ENCODE measurements around the gene TBC1D22A. TPM values are rescaled to one million over a fixed set of nuclear protein-coding genes. Genes with fewer than 3 reads are reported as not detected.

Gene TBC1D22A
- total and polyA plus RNA-seq, 2 donors (not counting 3 experiments of a cell fraction or from before 2014, with no cell fraction given): 26.1 to 32.4 TPM

DNA sequence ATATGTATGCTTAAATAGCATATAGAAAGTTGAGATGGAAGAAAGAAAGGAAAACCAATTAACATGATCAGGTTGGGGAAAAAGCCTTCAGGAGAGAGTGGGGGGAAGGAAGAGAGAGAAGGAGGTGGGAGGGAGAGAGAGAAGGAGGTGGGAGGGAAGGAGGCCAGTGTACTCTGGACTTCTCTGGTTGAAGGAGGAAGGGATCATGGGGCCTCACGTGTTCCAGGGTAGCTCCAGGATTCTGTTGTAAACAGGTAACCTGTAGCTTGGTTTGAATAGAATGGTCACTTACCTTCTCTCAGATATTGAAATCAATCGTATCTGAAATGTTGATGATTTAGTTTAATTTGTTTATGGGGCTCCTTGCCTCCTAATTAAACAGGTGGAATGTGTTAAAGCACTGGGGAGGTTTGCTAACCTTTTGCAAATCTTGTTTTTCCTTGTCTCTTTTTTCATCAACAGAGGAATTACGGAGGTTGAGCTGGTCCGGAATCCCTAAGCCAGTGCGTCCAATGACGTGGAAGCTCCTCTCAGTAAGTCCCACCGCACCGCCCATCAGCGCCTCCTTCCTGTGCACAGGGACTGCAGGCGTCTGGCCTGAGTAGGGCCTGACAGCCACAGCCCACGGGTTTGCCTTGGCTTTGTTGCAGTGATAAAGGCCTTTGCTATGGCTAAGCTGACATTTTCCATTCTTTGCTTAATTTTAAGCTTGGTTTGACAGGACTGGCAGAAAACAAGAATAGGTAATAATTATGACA is 115.9 kb downstream of the TBC1D22A start:
- Histone ChIP-seq H3K4me3 (replicated peaks in 1 of 3; ENCODE audit: insufficient read depth in 1 of 3, low read depth in 1 of 3, low read length in 3 of 3) (no peak overlapping the region), H3K36me3 (ENCODE audit: control insufficient read depth in 2 of 2, extremely low read depth in 1 of 2, insufficient read depth in 2 of 2, low read length in 2 of 2) (no peaks in the 10 kb centered on the region), H3K4me2 (ENCODE audit: insufficient read depth, low read length) (no peak overlapping the region), H3K79me2 (ENCODE audit: control insufficient read depth, insufficient read depth, low read length) (no peaks in the 10 kb centered on the region), H3K9ac (replicated peaks; ENCODE audit: extremely low read depth, insufficient read depth, low read length) (no peak overlapping the region), H3K9me1 (replicated peaks; ENCODE audit: control insufficient read depth, extremely low read depth, insufficient read depth, low read length) (no peaks in the 10 kb centered on the region), H3K4me1 (ENCODE audit: control insufficient read depth, extremely low read depth, insufficient read depth, low read length) (peaks cover 12% of the 10 kb centered on the region), H3K27ac (ENCODE audit: insufficient read depth, low read depth, low read length) (no peak overlapping the region), H2AFZ (ENCODE audit: low read depth, low read length) (no peak overlapping the region), H3K9me3 (replicated peaks; ENCODE audit: control insufficient read depth, insufficient read depth, low read length) (no peaks in the 10 kb centered on the region), H4K20me1 (replicated peaks; ENCODE audit: control insufficient read depth, extremely low read depth, insufficient read depth, low read length) (no peaks in the 10 kb centered on the region), H3K27me3 (ENCODE audit: control insufficient read depth in 2 of 2, insufficient read depth in 2 of 2, low read length in 2 of 2) (no peaks in the 10 kb centered on the region)
- FAIRE-seq: no peak
- CTCF ChIA-PET: interaction anchor here (1.7 kb wide), 2 partner anchors 28 to 33 kb away, joined by 4 read pairs; no protein-coding TSS in a partner anchor
- no peak for DNase-seq (ENCODE audit: low read depth, low spot score)
- intact Hi-C loops (cut with micrococcal nuclease) (no loop called here), dilution Hi-C loops (cut with MboI; ENCODE audit: extremely low pct_ligation_motif_present, low sequenced_read_pairs) (no loop called here)
- BruUV-seq (replicated peaks): no TSS peak
- TF ChIP-seq, protein P1, sequence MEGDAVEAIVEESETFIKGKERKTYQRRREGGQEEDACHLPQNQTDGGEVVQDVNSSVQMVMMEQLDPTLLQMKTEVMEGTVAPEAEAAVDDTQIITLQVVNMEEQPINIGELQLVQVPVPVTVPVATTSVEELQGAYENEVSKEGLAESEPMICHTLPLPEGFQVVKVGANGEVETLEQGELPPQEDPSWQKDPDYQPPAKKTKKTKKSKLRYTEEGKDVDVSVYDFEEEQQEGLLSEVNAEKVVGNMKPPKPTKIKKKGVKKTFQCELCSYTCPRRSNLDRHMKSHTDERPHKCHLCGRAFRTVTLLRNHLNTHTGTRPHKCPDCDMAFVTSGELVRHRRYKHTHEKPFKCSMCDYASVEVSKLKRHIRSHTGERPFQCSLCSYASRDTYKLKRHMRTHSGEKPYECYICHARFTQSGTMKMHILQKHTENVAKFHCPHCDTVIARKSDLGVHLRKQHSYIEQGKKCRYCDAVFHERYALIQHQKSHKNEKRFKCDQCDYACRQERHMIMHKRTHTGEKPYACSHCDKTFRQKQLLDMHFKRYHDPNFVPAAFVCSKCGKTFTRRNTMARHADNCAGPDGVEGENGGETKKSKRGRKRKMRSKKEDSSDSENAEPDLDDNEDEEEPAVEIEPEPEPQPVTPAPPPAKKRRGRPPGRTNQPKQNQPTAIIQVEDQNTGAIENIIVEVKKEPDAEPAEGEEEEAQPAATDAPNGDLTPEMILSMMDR (IDR thresholded peaks at IDR 0.05; ENCODE audit: extremely low read depth in 1 of 2, insufficient read depth in 1 of 2, low read depth in 1 of 2, low read length in 2 of 2): no peak
- no peak for TF ChIP-seq MYC (IDR thresholded peaks at IDR 0.05; ENCODE audit: low read depth, low read length)
- TF ChIP-seq GATA2 (IDR thresholded peaks at IDR 0.05; ENCODE audit: insufficient read depth, insufficient read length, low read depth, low read length): no peak
- no peak for TF ChIP-seq POLR2AphosphoS5 (IDR thresholded peaks at IDR 0.05; ENCODE audit: insufficient read depth, low read depth, low read length)
- TF ChIP-seq FOS (IDR thresholded peaks at IDR 0.05; ENCODE audit: borderline replicate concordance, insufficient read depth, low read length): no peak
- no peak for TF ChIP-seq POLR2A (IDR thresholded peaks at IDR 0.05; ENCODE audit: low read depth, low read length)
- TF ChIP-seq, protein P2, sequence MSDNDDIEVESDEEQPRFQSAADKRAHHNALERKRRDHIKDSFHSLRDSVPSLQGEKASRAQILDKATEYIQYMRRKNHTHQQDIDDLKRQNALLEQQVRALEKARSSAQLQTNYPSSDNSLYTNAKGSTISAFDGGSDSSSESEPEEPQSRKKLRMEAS (IDR thresholded peaks at IDR 0.05; ENCODE audit: insufficient read depth, insufficient read length): no peak
- TF ChIP-seq JUN (IDR thresholded peaks at IDR 0.05; ENCODE audit: borderline replicate concordance, insufficient read depth, insufficient read length, low read depth): no peak
- no peak for TF ChIP-seq EZH2 (IDR thresholded peaks at IDR 0.05; ENCODE audit: borderline replicate concordance, low read depth, low read length, severe bottlenecking)
- POLR2A ChIA-PET: no interaction called here
